ENCODE measurements around the gene NAA60. TPM values are rescaled to one million over a fixed set of nuclear protein-coding genes. Genes with fewer than 3 reads are reported as not detected.

Gene NAA60
- total and polyA plus RNA-seq, 2 of the 13 experiments (the other 11 are each of a cell fraction or from before 2014, with no cell fraction given) = 14.7 to 32.0 TPM

DNA sequence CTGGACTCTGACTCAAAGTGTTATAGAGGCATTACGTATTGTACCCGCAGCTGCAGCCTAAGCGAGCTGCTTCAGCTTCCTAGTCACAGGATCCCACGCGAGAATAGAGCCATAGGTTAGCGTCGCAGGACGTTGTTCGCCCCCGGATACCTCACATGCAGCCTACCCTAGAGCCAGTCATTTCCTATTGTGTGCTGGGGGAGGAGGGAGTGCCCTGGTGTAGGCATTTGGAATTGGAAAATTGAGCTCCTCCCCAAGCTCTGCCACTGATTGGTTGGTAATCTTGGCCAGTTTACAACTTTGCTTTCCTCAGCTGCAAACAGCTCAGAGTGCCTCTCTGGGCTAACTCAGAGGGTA, 530 bp downstream of the NAA60 start:
- Histone ChIP-seq H3K4me2 (ENCODE audit: low read depth, low read length) (peak overlapping the region; percentile 63), H3K9me3 (ENCODE audit: low read length) (no peaks in the 10 kb centered on the region), H4K20me1 (ENCODE audit: insufficient read depth, low read length) (no peaks in the 10 kb centered on the region; the same call in 1 of the 2 replicates), H3K4me1 (ENCODE audit: insufficient read depth, low read length) (peaks cover 61% of the 10 kb centered on the region), H3K79me2 (ENCODE audit: insufficient read depth, low read length) (peaks cover 37% of the 10 kb centered on the region), H3K36me3 (replicated peaks in 1 of 2; ENCODE audit: control insufficient read depth in 1 of 2, insufficient read depth in 2 of 2, low read length in 2 of 2) (peaks cover 0 to 2% of the 10 kb centered on the region in 2 experiments; a peak in 1 of 5 replicates), H2AFZ (ENCODE audit: low read length) (no peak overlapping the region), H3K9ac (ENCODE audit: insufficient read depth, low read depth, low read length) (peak overlapping the region; percentile 88), H3K27me3 (ENCODE audit: control insufficient read depth in 1 of 2, insufficient read depth in 2 of 2, low read length in 2 of 2) (no peaks in the 10 kb centered on the region; a peak in 1 of 5 replicates), H3K27ac (ENCODE audit: extremely low read length, insufficient read depth, low read length) (peak overlapping the region; percentile 78), H3K4me3 (replicated peaks in 1 of 3; ENCODE audit: insufficient read depth in 1 of 3, low read depth in 2 of 3, low read length in 3 of 3) (peak overlapping the region; percentile 63 to 76 (median 63); a peak in 5 of 6 replicates)
- FAIRE-seq (peak; percentile 53), ATAC-seq (peak; percentile 84), DNase-seq (ENCODE audit: low spot score) (peak; percentile 72)
- 62% methylated on average over 10 of the region's 10 CpGs for WGBS (ENCODE audit: low lambda C conversion rate)
- in situ Hi-C loops (cut with HindIII; ENCODE audit: extremely low pct_ligation_motif_present, low pct_unique_long_range_greater_than_20kb) = no loop called here
- ChIA-PET CTCF (ENCODE audit: low intra/inter-chr PET ratio, low total read pairs) (no interaction called here), POLR2A (interaction anchor here (1.0 to 3.0 kb wide), 9 partner anchors 9 to 185 kb away, joined by 3 to 46 read pairs (median 5); partner anchors contain the start of genes ZNF174 and ZSCAN32)
- TSS peak; percentile 90 for BruUV-seq (replicated peaks)
- intact Hi-C loops (cut with micrococcal nuclease; ENCODE audit: unreplicated experiment) = loop anchor here (5.0 kb wide), 1 partner anchor 42 kb away; the partner anchor contains the start of genes ZNF174 and ZSCAN32
- TF ChIP-seq CHD2 (IDR thresholded peaks at IDR 0.05; ENCODE audit: low read depth, low read length) (peak; percentile 67), KDM2A (CRISPR knock-in tag; IDR thresholded peaks at IDR 0.05; ENCODE audit: borderline replicate concordance, low read depth) (0 out of 2 replicates have a peak, but pooled peaks have one; percentile 39), THYN1 (CRISPR knock-in tag; IDR thresholded peaks at IDR 0.05; ENCODE audit: borderline replicate concordance, low read depth) (no peak), TAF1 (CRISPR knock-in tag; IDR thresholded peaks at IDR 0.05) (peak; percentile 49), TEAD3 (CRISPR knock-in tag; optimal IDR thresholded peaks at IDR 0.05; ENCODE audit: borderline replicate concordance) (peak; percentile 29), SRSF9 (IDR thresholded peaks at IDR 0.05; ENCODE audit: borderline replicate concordance, insufficient read depth, low read depth, low read length, poor library complexity, severe bottlenecking) (no peak), ZNF292 (CRISPR knock-in tag; IDR thresholded peaks at IDR 0.05; ENCODE audit: borderline replicate concordance, low read depth) (no peak), ATAD3A (CRISPR knock-in tag; IDR thresholded peaks at IDR 0.05) (no peak), TCF7 (IDR thresholded peaks at IDR 0.05; ENCODE audit: low read depth) (no peak), KDM5A (IDR thresholded peaks at IDR 0.05; ENCODE audit: borderline replicate concordance, low read length) (peak; percentile 15; the same call in 1 of the 2 replicates), POLR2G (IDR thresholded peaks at IDR 0.05; ENCODE audit: low read depth, low read length) (peak; percentile 54), CREM (IDR thresholded peaks at IDR 0.05) (no peak), CREM (CRISPR knock-in tag; IDR thresholded peaks at IDR 0.05) (no peak), MXI1 (IDR thresholded peaks at IDR 0.05; ENCODE audit: borderline replicate concordance, low read depth, low read length) (peak; percentile 24; the same call in 1 of the 3 replicates), SP140L (CRISPR knock-in tag; IDR thresholded peaks at IDR 0.05; ENCODE audit: borderline replicate concordance) (no peak), HDAC1 (CRISPR knock-in tag; IDR thresholded peaks at IDR 0.05) (peak; percentile 33; the same call in 1 of the 2 replicates), MAZ (IDR thresholded peaks at IDR 0.05; ENCODE audit: borderline replicate concordance, low read depth, low read length) (no peak), MAZ (CRISPR knock-in tag; IDR thresholded peaks at IDR 0.05; ENCODE audit: low read depth) (0 out of 2 replicates have a peak, but pooled peaks have one; percentile 8)
- TF ChIP-seq, protein P1, sequence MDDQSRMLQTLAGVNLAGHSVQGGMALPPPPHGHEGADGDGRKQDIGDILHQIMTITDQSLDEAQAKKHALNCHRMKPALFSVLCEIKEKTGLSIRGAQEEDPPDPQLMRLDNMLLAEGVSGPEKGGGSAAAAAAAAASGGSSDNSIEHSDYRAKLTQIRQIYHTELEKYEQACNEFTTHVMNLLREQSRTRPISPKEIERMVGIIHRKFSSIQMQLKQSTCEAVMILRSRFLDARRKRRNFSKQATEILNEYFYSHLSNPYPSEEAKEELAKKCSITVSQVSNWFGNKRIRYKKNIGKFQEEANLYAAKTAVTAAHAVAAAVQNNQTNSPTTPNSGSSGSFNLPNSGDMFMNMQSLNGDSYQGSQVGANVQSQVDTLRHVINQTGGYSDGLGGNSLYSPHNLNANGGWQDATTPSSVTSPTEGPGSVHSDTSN (CRISPR knock-in tag; IDR thresholded peaks at IDR 0.05; ENCODE audit: borderline replicate concordance) = no peak
- TF ChIP-seq, protein P2, sequence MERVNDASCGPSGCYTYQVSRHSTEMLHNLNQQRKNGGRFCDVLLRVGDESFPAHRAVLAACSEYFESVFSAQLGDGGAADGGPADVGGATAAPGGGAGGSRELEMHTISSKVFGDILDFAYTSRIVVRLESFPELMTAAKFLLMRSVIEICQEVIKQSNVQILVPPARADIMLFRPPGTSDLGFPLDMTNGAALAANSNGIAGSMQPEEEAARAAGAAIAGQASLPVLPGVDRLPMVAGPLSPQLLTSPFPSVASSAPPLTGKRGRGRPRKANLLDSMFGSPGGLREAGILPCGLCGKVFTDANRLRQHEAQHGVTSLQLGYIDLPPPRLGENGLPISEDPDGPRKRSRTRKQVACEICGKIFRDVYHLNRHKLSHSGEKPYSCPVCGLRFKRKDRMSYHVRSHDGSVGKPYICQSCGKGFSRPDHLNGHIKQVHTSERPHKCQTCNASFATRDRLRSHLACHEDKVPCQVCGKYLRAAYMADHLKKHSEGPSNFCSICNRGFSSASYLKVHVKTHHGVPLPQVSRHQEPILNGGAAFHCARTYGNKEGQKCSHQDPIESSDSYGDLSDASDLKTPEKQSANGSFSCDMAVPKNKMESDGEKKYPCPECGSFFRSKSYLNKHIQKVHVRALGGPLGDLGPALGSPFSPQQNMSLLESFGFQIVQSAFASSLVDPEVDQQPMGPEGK (CRISPR knock-in tag; IDR thresholded peaks at IDR 0.05) = peak; percentile 44; the same call in 1 of the 2 replicates
- TF ChIP-seq, protein P3, sequence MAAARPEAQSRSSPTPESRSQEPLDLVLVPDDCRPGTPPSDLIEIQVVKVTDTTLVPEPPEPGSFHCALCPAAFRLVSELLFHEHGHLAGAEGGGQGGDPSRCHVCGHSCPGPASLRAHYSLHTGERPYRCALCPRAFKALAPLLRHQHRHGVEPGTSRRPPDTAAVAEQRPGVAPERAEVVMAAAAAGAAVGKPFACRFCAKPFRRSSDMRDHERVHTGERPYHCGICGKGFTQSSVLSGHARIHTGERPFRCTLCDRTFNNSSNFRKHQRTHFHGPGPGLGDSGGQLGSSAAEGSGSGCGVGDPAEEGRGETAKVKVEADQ (CRISPR knock-in tag; IDR thresholded peaks at IDR 0.05; ENCODE audit: borderline replicate concordance) = no peak
